Neutrophil (primary cell): ENCODE results near the gene CMTM1.

Experiments used
- H3K27ac ChIP-seq: fragments of 200-600 bp; sonication (generic); 2 replicates; pipeline ENCODE4 v1.5.1; 2016; ENCODE audit warnings: mild to moderate bottlenecking, moderate library complexity
- H3K27me3 ChIP-seq: fragments of 200-600 bp; sonication (generic); 2 replicates; pipeline ENCODE4 v1.6.0; 2016; ENCODE audit warnings: mild to moderate bottlenecking
- H3K36me3 ChIP-seq: fragments of 200-600 bp; sonication (generic); 2 replicates; pipeline ENCODE4 v1.5.1; 2017
- H3K4me1 ChIP-seq, 2 experiments: fragments of 200-600 bp in 1 of 2; sonication (generic) in 1 of 2; 1 replicate in 1 of 2; 2 replicates in 1 of 2; pipeline versions ENCODE4 v1.5.1 to v1.6.1; 2013 to 2016; ENCODE audit warnings: low read depth in 1 of 2, low read length in 1 of 2, mild to moderate bottlenecking in 1 of 2, moderate library complexity in 1 of 2; ENCODE audit not compliant: control insufficient read depth in 1 of 2, insufficient read depth in 1 of 2
- H3K4me3 ChIP-seq, 2 experiments: fragments of 200-600 bp in 1 of 2; sonication (generic) in 1 of 2; 1 replicate in 1 of 2; 2 replicates in 1 of 2; pipeline ENCODE4 v1.5.1; 2013 to 2016; ENCODE audit warnings: low read depth in 1 of 2, low read length in 1 of 2, mild to moderate bottlenecking in 1 of 2, moderate library complexity in 1 of 2
- H3K9me3 ChIP-seq: fragments of 200-600 bp; sonication (generic); 2 replicates; pipeline ENCODE4 v1.5.1; 2016
- CTCF ChIP-seq: fragments of 200-600 bp; sonication (generic); IDR thresholded peaks from 2 replicates; pipeline ENCODE4 v1.5.1; 2016; ENCODE audit warnings: antibody characterized with exemption

CMTM1 gene

GRCh38 chr16:66599726-66600125 is 33.5 kb downstream of the CMTM1 start:
- Histone ChIP-seq H3K4me1 (peaks cover 8 to 9% of the 10 kb centered on the region in 2 experiments), H3K4me3 (no peak overlapping the region), H3K27ac (no peak overlapping the region), H3K9me3 (no peaks in the 10 kb centered on the region), H3K36me3 (no peaks in the 10 kb centered on the region), H3K27me3 (peaks cover 32% of the 10 kb centered on the region)
- TF ChIP-seq CTCF, result no peak

- Histone ChIP-seq H3K9me3 (no peaks in the 10 kb centered on the region), H3K4me3 (no peak overlapping the region), H3K4me1 (peaks cover 9 to 11% of the 10 kb centered on the region in 2 experiments), H3K36me3 (no peaks in the 10 kb centered on the region), H3K27me3 (peaks cover 36% of the 10 kb centered on the region), H3K27ac (no peak overlapping the region)
- TF ChIP-seq CTCF, result no peak
Measured at GRCh38 chr16:66600477-66600876, 34.2 kb downstream of the CMTM1 start.

- TF ChIP-seq CTCF, result no peak
- Histone ChIP-seq H3K4me3 (no peak overlapping the region), H3K9me3 (no peaks in the 10 kb centered on the region), H3K36me3 (no peaks in the 10 kb centered on the region), H3K27me3 (peaks cover 42% of the 10 kb centered on the region), H3K27ac (no peak overlapping the region), H3K4me1 (peaks cover 18 to 21% of the 10 kb centered on the region in 2 experiments)
Measured at GRCh38 chr16:66601471-66601870, 35.2 kb downstream of the CMTM1 start.

- no peak for TF ChIP-seq CTCF
- Histone ChIP-seq H3K36me3 (peaks cover 10% of the 10 kb centered on the region), H3K4me3 (peak overlapping the region; percentile 66 to 89), H3K27me3 (peaks cover 42% of the 10 kb centered on the region), H3K9me3 (no peaks in the 10 kb centered on the region), H3K27ac (peak overlapping the region; percentile 65), H3K4me1 (peaks cover 26 to 31% of the 10 kb centered on the region in 2 experiments)
Measured at GRCh38 chr16:66603537-66604375, 37.5 kb downstream of the CMTM1 start.

GRCh38 chr16:66604376-66605176 is 38.3 kb downstream of the CMTM1 start, which contains the start of gene CMTM3:
Gene CMTM3 (plus strand): TSS chr16:66604704. CDS start chr16:66604806, 102 bp downstream.
- H3K27me3 ChIP-seq, result peaks cover 37% of the 10 kb centered on the region
- peaks cover 26 to 34% of the 10 kb centered on the region in 2 experiments for H3K4me1 ChIP-seq
- no peaks in the 10 kb centered on the region for H3K9me3 ChIP-seq
- H3K27ac ChIP-seq, result peak within 1 kb of the TSS; percentile 65
- peak; percentile 82 for TF ChIP-seq CTCF
- H3K4me3 ChIP-seq, result peak within 1 kb of the TSS; percentile 66 to 89
- peaks cover 18% of the 10 kb centered on the region for H3K36me3 ChIP-seq
